Left cardiac atrium (tissue), 4 donors: ENCODE measurements around the gene FTSJ1. TPM values are rescaled to one million over a fixed set of nuclear protein-coding genes. Genes with fewer than 3 reads are reported as not detected.

Source experiments
- ATAC-seq, 2 donors: fragments of 200-7000 bp; cut with Tn5 transposase; one replicate each; pipeline ENCODE4 v1.9.1; 2020; ENCODE audit warnings: mild to moderate bottlenecking in 2 of 2, moderate library complexity in 2 of 2
- DNase-seq: peaks from one replicate; pipeline ENCODE4 v3.0.0-alpha.2; 2020
- intact Hi-C, 2 donors: fragments of 100-400 bp; cut with DNase I; formaldehyde crosslinking; loops; one replicate each; pipeline versions ENCODE4 v1.14.1 to v1.15.1; 2022 to 2023
- total RNA-seq, 2 donors: library from RNA; stranded (reverse); fragmentation: NEBNext Ultra II Directional; extraction: Animal tissue kit (Norgen Biotek cat#: 25700); gene quantifications; one replicate each; pipeline ENCODE4 v1.2.1, GENCODE V29; 2021
- donor health status: DM: no; HTN: yes; CAD: no.
- donor health status: DM: no; HTN: yes; CAD: no; lungs with severe emphysema.
- donor health status: DM: yes; HTN: yes; CAD: no.
- donor health status: Dilated cardiomyopathy.

FTSJ1 gene
- total RNA-seq, 2 donors from 2014 or later: 19.0 to 29.1 TPM

DNA sequence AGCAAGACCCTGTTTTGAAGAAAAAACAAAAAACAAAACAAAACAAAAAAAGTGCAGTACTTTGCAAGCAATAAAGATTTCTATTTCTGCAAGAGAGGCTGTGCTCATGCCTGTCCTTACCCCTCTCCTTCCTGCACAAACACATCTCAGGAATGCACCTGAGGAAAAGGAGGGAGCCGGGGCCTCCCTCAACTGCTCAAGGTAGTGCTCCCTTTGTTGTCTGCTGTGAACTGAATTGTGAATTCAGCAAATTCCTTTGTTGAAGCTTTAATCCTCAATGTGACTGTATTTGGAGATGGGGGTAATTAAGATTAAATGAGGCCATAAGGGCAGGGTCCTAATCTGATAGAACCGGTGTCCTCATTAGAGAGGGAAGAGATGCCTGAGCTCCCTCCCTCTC, 13.9 kb downstream of the FTSJ1 start:
- DNase-seq: no peak
- intact Hi-C loops: loop anchor here in 1 of 2 donors (10.0 kb wide), 1 partner anchor 405 kb away; no protein-coding TSS in a partner anchor
- no peak for ATAC-seq

DNA sequence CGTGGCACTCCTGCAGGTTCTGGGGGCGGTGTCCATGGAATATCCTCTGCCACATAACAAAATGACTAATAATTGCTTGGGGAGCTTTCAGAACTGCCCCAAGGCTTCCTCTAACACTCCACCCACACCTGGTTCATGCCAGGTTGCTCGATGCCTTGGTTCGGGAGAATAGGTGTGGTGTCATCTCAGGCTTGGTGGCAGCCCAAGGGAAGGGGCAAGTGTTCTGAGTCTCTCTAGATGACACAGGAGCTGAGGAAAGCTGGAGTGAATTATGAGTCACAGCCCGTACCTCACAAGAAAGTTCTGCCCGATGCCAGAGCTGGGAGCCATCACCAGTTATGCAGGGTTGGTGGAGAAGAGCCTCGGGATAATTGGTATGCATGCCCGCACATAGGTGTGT, 14.7 kb downstream of the FTSJ1 start:
- ATAC-seq (no peak), DNase-seq (no peak)
- intact Hi-C loops: loop anchor here in 1 of 2 donors (10.0 kb wide), 1 partner anchor 406 kb away; no protein-coding TSS in a partner anchor

DNA sequence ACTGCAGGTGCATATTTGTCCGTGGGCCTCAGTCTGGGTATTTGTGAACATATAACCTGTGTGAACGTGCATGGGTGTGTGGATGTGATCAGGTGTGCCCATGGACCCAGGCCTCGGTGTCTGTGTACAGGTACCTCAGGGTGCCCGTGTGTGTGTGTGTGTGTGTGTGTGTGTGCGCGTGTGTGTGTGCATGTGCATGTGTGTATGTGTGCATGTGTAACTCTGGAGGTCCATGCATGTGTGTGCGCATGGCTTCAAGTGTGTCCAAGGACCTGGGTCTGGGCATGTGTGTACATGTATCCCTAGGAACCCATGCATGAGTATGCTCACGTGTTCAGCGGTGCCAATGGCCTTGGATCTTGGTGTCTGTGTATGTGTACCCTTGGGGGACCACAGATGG, 15.8 kb downstream of the FTSJ1 start:
- ATAC-seq (no peak), DNase-seq (no peak)
- intact Hi-C loops: loop anchor here in 1 of 2 donors (10.0 kb wide), 1 partner anchor 407 kb away; no protein-coding TSS in a partner anchor

DNA sequence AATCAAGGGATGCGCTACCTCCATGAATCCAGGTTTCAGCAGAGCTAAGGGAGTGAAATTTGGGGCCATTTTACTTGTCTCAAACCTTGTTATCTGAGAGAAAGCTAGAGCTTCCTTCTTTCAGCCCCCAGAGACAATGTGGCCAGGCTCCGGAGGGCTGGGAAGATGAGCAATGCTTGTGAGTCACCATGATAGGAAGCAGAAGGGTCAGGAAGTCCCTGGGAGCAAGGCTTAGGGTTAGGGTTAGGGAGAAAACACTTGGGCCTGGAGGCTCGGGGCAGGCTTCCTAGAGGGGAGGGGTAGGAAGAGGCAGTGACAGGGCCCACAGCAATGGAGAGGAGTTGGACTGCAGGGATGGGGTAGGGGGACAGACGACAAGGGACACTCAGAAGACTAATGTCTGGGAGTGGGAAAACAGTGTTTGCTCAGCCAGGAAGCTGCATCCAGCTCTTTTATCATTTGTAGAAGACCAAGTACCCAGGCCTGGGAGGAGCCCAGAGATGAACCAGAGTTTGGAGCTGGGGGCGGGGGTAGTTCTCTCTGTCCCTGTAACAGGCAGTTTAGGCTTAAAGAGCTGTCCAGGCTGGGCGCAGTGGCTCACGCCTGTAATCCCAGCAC, 16.4 kb downstream of the FTSJ1 start:
- intact Hi-C loops: loop anchor here in 1 of 2 donors (10.0 kb wide), 1 partner anchor 408 kb away; no protein-coding TSS in a partner anchor
- peak in 1 of 2 donors; percentile 57 for ATAC-seq

DNA sequence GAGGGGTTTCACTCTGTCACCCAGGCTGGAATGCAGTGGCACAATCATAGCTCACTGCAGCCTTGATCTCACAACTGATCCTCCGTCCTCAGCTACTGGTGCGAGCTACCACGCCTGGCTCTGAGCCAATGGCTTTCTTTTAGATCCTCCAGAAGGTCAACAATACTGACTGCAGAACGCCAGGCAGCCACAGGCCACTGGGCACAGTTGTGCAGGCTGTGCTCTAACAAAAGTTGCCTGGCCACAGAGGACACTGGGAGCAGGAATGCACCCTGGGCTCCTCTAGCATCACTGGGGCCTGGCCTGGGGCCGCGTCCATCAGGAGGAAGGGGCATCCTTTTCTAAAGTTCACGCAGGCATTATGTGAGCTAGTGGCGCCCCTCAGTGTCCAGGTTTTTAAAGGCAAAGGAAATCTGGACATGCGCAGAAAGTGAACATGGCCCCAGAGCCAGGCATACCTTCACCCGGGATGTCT, 17.9 kb downstream of the FTSJ1 start:
- intact Hi-C loops: loop anchor here in 1 of 2 donors (10.0 kb wide), 1 partner anchor 409 kb away; no protein-coding TSS in a partner anchor
- ATAC-seq (peak; percentile 43 to 57), DNase-seq (no peak)

More for the DNA sequence above, 16.4 kb downstream of the FTSJ1 start:
- no peak for DNase-seq

DNA sequence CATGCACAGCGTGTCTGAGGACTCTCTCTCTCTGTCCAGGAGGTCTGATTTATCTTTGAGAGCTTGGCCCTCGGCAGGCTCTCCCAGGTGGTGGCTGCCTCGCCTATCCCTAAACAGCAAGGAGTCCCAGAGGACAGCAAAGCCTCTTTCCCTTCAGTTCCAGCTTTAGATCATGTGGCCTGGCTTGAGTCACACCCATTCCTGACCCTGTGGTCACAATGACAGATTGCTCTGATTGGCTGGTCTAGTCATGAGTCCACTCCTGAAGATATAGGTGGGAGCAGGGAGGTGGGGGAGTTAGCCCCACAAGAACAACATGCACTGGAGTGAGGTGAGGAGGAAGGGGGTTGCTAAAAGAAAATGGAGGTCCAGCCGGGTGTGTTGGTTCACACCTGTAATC, 20.7 kb downstream of the FTSJ1 start:
- intact Hi-C loops: loop anchor here in 1 of 2 donors (10.0 kb wide), 1 partner anchor 412 kb away; no protein-coding TSS in a partner anchor
- DNase-seq: no peak
- no peak for ATAC-seq

DNA sequence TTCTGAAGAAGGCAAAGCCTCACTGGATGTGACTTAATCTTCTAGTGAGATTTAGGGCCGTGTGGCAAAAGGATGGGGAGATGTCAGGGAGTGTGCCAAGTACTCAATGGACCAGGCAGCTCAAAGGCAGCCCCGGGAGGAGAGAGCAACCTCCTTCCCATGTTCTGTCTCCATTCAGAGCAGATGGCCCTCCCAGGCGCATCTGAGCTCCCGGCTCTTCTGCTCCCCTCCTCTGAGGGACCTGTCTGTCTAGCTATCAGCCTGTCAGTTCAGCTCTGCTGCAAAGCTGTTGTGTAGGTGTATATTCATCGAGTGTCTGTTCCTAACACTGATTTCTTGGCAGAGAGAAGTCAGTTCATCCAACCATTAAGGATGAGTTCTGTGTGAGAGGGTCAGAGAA, 21.9 kb downstream of the FTSJ1 start:
- intact Hi-C loops: loop anchor here in 1 of 2 donors (10.0 kb wide), 1 partner anchor 413 kb away; no protein-coding TSS in a partner anchor
- ATAC-seq (no peak), DNase-seq (no peak)

DNA sequence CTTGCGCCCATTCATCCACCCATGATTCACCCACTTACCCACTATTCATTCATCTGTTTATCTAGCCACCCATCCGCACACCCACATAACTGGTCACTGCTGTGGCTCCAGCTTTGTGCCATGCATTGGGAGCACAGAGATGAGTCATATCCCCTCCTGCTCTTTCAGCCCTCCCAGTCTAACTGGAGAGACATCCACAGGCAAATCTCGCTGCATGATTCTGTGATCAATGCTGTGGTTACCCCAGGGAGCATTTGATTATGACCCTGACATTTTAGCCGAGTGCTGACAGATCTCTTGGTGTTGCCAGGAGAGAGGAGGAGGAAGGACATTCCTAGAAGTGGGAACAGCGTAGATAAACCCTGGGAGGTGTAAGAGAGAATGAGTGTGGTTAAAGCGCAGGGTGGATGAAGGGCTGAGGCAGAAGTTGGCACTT, 22.4 kb downstream of the FTSJ1 start:
- DNase-seq (no peak), ATAC-seq (peak in 1 of 2 donors; percentile 66)
- intact Hi-C loops: loop anchor here in 1 of 2 donors (10.0 kb wide), 1 partner anchor 414 kb away; no protein-coding TSS in a partner anchor

DNA sequence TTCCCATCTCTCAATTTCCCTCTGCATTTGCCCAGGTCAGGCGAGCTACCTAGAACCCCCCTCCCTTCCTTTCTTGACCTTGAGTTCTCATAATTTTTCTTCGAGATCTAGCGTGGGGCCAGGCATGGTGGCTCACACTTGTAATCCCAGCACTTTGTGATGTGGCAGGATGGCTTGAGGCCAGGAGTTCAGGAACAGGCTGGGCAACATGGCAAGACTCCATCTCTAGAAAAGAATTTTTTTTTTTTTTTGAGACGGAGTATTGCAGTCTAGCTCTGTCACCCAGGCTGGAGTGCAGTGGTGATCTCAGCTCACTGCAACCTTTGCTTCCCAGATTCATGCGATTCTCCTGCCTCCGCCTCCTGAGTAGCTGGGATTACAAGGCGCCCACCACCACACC, 28.3 kb downstream of the FTSJ1 start:
- DNase-seq: no peak
- ATAC-seq: no peak
- intact Hi-C loops: no loop called here

DNA sequence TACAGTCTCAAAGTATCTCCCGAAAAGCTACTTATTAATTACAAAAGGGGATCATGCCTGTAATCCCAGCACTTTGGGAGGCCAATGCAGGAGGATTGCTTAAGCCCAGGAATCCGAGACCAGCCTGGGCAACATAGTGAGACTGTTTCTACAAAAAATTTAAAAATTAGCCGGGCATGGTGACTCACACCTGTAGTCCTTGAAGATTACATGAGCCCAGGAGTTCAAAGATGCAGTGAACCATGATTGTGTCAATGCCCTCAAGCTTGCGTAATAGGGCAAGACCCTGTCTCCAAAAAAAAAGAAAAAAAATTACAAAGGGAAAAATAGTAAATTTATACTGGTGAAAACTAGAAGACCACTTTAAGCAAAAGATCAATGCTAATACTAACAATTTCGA, 29.5 kb downstream of the FTSJ1 start:
- intact Hi-C loops: no loop called here
- ATAC-seq (no peak), DNase-seq (no peak)

DNA sequence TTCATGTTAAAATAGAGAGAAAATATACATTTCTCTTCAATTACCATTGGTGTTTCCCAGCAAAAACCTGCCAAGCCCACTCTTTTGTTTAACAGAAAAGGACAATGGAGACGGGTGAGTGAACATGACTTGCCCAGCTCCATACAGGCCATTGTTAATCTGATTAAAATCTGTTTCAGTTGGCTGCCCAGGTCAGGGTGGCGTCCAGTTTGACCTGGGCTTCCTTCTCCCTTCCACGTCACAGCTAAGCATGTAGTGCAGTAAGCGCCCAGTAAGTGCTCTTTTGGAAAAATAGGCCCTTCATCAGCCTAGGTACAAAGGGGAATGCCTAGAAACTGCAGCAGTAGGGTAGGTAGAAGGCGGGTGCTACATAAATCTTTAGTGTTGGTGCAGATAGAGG, 31.2 kb downstream of the FTSJ1 start:
- DNase-seq (no peak), ATAC-seq (no peak)
- intact Hi-C loops: no loop called here

DNA sequence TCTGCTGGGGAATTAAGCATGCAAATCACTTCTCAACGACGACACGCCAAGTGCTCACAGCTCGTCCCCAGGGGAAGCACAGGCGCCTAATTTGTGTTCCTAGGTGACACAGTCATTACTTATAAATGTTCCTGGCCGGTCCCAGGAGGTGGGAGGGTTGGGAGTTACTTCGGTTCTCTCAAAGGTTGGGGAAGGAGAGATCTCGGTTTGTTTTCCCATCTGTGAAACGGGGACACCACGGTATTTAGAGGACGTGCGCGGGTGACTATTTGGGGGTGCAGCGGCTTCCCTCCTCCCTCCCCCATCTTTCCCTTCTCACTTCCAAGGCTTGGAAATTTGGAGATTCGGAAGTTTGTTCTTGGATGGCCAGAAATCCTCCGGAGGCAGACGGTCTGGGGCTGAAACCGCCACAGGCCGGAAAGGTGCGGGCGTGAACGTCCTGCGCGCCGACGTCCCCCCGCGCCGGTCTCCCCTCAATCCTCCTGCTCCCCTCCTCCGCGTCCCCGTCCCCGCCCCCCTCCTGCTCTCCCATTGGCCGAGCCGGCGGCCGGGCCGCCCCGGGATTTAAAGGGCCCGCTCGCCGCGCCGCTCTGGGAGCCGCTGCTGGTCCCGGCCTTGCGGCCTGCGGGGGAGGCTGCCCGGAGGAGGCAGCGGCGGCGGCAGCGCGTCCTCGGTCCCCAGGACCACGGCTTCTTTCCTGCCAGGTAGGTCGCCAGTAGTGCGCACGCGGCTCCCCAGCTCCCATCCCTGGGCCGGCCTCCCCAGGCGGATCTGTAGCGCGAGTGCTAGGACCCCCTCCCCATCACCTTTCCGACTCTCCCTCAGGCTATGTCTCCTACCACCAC, 32.6 kb downstream of the FTSJ1 start, which contains the start of gene PORCN:
TSS of gene PORCN (plus strand) at position 593 of the 845 bp plus-strand sequence. CDS start 829 bp downstream, outside the sequence.
- DNase-seq (peak; percentile 88), ATAC-seq (peak; percentile 97 to 98)
- intact Hi-C loops: no loop called here

DNA sequence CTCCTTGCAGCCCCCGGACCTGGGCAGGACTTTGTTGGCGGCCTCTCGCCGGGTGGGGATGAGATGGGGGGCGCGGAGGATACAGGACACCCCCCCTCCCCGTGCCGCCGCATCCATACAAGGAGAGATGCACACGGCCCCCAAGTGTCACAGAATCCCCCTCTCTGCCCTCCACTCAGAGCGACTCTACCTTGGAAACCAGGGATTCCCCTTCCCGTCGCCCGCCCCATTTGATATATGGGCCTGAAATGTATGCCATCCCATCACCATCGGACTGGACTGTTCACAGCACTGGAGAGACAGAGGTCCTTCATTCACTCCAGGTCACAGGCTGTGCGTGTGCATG, 33.2 kb downstream of the FTSJ1 start:
- intact Hi-C loops: no loop called here
- ATAC-seq (peak; percentile 16 to 23), DNase-seq (no peak)

DNA sequence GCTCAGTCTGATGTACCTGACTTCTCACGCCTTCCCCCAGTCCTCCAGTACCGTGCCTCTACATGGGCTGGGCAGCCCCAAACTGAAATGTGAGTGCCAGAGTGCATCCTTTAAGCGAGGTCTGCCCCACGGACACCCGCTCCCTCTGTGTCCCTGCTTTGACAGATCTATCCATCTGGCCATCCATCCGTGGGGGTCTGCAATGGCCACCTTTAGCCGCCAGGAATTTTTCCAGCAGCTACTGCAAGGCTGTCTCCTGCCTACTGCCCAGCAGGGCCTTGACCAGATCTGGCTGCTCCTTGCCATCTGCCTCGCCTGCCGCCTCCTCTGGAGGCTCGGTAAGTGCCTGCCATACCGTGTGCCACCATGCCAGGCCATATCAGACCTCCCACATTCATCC, 33.6 kb downstream of the FTSJ1 start:
- ATAC-seq (no peak), DNase-seq (no peak)
- intact Hi-C loops: no loop called here

DNA sequence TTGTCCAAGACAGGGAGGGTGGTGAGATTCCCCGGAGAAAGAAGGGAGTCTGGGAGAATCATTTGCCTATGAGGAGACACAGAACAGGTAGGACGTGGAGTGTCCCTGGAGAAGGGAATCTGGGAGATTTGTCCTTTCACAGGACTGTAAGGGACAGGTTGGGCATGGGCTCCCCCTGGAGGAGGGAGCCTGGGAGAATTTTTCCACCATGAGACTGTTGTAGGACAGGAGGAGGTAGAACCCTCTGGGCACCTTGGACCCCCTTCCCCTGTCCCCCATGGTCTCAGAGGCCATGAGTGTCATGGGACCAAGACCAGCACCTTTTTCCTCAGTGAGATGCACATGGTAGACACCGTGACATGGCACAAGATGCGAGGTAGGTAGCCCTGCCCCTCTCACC, 35.6 kb downstream of the FTSJ1 start:
- DNase-seq: no peak
- no peak for ATAC-seq
- intact Hi-C loops: no loop called here

DNA sequence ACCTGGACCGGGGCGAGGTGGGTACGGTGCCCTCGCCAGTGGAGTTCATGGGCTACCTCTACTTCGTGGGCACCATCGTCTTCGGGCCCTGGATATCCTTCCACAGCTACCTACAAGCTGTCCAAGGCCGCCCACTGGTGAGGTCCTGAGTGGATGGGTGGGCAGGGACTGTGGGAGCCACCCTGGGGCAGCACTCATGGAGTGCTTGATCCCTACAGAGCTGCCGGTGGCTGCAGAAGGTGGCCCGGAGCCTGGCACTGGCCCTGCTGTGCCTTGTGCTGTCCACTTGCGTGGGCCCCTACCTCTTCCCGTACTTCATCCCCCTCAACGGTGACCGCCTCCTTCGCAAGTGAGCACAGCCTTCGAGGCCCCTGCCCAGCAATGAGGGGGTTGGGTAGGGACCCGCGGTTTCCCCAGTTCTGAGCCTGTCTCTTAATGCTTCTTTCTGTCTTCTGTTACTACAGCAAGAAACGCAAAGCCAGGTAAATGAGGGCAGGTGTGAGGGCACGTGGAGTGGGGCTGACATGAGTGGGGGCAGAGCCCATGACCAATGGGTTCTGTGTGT, 36.5 kb downstream of the FTSJ1 start:
- intact Hi-C loops: no loop called here
- DNase-seq (no peak), ATAC-seq (no peak)

DNA sequence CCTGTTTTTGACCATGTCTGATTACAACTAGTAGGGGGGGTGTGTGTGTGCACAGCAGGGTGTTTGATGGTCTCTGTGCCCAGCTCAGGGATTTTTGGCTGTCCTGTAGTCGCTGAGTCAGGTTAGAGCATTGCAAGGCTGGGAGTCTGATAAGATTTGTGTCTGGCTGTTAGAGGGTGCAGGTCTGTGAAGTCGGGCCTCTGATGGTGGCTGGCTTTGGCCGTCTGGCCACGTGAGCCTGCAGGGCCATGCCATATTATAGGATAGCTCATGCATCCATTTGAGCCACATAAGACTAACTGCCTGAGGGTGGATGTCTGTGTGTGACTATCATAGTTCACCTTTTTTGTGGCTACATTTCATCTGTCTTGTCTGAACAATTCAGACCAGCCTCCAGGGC, 37.7 kb downstream of the FTSJ1 start:
- no peak for ATAC-seq
- intact Hi-C loops: no loop called here

DNA sequence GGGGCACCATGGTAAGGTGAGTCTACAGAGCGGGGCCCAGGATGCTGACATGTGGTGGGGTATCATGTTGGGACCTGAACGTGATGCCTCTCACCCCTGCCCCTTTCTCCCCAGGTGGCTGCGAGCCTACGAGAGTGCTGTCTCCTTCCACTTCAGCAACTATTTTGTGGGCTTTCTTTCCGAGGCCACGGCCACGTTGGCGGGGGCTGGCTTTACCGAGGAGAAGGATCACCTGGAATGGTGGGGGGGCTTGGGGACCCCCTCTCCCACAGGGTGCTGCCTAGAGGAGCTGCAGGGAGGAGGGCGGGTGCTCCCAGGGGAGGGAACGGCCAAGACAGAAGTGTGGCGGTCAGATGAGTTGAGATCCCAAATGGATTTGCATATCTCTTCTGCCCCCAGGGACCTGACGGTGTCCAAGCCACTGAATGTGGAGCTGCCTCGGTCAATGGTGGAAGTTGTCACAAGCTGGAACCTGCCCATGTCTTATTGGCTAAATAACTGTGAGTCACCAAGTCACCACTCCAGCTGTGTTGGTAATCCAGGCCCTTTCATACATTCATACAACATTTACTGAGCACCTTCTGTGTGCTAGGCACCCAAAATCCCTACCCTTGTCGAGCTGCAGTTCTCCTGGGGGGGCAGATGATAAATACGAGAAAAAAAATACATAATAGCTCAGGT, 38.3 kb downstream of the FTSJ1 start:
- no peak for ATAC-seq
- DNase-seq: no peak
- intact Hi-C loops: no loop called here

More for the DNA sequence above, 37.7 kb downstream of the FTSJ1 start:
- no peak for DNase-seq

DNA sequence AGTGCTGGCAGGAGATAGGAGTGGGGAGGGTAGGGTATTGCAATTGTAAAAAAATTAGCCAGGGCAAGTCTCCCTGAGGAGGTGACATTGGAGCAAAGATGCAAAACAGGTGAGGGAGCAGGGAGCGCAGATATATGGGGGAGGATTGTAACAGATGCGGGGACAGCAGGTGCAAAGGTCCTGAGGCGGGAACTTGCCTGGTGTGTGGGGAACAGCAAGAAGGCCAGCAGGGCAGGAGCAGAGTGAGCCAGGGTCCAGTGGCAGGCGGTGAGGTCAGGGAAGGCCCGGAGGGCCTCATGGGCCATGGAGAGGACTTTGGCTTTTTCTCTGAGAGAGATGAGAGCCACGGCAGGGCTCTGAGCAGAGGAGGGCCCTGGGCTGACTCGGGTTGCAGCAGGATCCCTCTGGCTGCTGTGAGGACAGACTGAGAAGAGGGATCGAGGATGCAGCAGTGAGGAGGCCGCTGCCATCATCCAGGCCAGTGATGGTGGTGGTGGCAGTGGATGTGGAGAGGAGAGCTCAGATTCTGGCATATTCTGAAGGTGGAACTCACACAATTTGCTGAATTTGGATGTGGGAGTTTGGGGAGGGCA, 39.0 kb downstream of the FTSJ1 start:
- intact Hi-C loops: no loop called here
- ATAC-seq (no peak), DNase-seq (no peak)
